ENCODE data around the gene ETDB. TPM values are rescaled to one million over a fixed set of nuclear protein-coding genes. Genes with fewer than 3 reads are reported as not detected.

The ETDB gene
- polyA plus RNA-seq, 4 donors, result not detected

GRCh38 chrX:135086197-135086854 is 34.0 kb downstream of the ETDB start:
- H3K9me3 ChIP-seq (ENCODE audit: control insufficient read depth in 2 of 2, insufficient read depth in 1 of 2, low read depth in 1 of 2, low read length in 1 of 2), result no peaks in the 10 kb centered on the region
- H3K27me3 ChIP-seq (ENCODE audit: control insufficient read depth in 3 of 3, insufficient read depth in 3 of 3, low read length in 3 of 3), result no peaks in the 10 kb centered on the region
- no peak overlapping the region for H3K4me3 ChIP-seq (ENCODE audit: low read depth in 1 of 3, low read length in 3 of 3)
- H3K36me3 ChIP-seq (ENCODE audit: control insufficient read depth in 3 of 3, insufficient read depth in 2 of 3, low read depth in 1 of 3, low read length in 3 of 3), result no peaks in the 10 kb centered on the region
- no peak for FAIRE-seq
- H3K27ac ChIP-seq (ENCODE audit: low read depth in 1 of 3, low read length in 2 of 3), result peak overlapping the region in 1 of 3 donors; percentile 33
- H3K4me1 ChIP-seq (ENCODE audit: control insufficient read depth in 3 of 3, insufficient read depth in 2 of 3, low read depth in 1 of 3, low read length in 2 of 3), result no peaks in the 10 kb centered on the region
- WGBS, 3 donors, result 4 to 7% (median 6%) methylated on average over 4 of the region's 4 CpGs
- DNase-seq, result peak; percentile 65 to 83

GRCh38 chrX:135081693-135082404 is 38.5 kb downstream of the ETDB start:
- Histone ChIP-seq H3K27me3 (ENCODE audit: control insufficient read depth in 3 of 3, insufficient read depth in 3 of 3, low read length in 3 of 3) (no peaks in the 10 kb centered on the region), H3K9me3 (ENCODE audit: control insufficient read depth in 2 of 2, insufficient read depth in 1 of 2, low read depth in 1 of 2, low read length in 1 of 2) (no peaks in the 10 kb centered on the region), H3K4me3 (ENCODE audit: low read depth in 1 of 3, low read length in 3 of 3) (no peak overlapping the region), H3K4me1 (ENCODE audit: control insufficient read depth in 3 of 3, insufficient read depth in 2 of 3, low read depth in 1 of 3, low read length in 2 of 3) (no peaks in the 10 kb centered on the region), H3K27ac (ENCODE audit: low read depth in 1 of 3, low read length in 2 of 3) (no peak overlapping the region), H3K36me3 (ENCODE audit: control insufficient read depth in 3 of 3, insufficient read depth in 2 of 3, low read depth in 1 of 3, low read length in 3 of 3) (no peaks in the 10 kb centered on the region)
- no peak for FAIRE-seq
- WGBS, 3 donors, result 34 to 66% (median 51%) methylated on average over 2 of the region's 2 CpGs
- DNase-seq, result no peak

Other genes starting within 250 kb of the ETDB start
- 10 to 100 TPM in 1 of 4 donors, 1 to 10 TPM in 3; 3.6 to 20.0 (median 7.7) TPM for gene MOSPD1, start 205.3 kb downstream of the ETDB start, polyA plus RNA-seq
- 1 to 10 TPM in 3 of 4 donors, not detected in 1; 2.1 to 5.8 (median 2.7) TPM for gene SMIM10, start 129.5 kb downstream of the ETDB start, polyA plus RNA-seq
- 1 to 10 TPM in 3 of 4 donors, not detected in 1; 1.6 to 4.5 (median 3.6) TPM for gene RTL8B, start 98.0 kb downstream of the ETDB start, polyA plus RNA-seq
- 10 to 100 TPM; 31.1 to 61.8 (median 48.9) TPM for gene RTL8C, start 88.2 kb downstream of the ETDB start, polyA plus RNA-seq
- gene RTL8A, start 68.4 kb downstream of the ETDB start, polyA plus RNA-seq, result 10 to 100 TPM; 49.1 to 91.2 (median 74.2) TPM
- gene SMIM10L2B, start 21.8 kb downstream of the ETDB start, polyA plus RNA-seq, result 1 to 10 TPM in 2 of 4 donors, under 1 TPM in 1, not detected in 1; 0.27 to 6.5 (median 1.6) TPM
- not detected for gene CT55, start 50.9 kb upstream of the ETDB start, polyA plus RNA-seq
- gene ETDA, start 131.5 kb upstream of the ETDB start, polyA plus RNA-seq, result not detected
- not detected for gene ETDC, start 189.0 kb upstream of the ETDB start, polyA plus RNA-seq
- 10 to 100 TPM in 1 of 4 donors, 1 to 10 TPM in 3; 5.7 to 12.6 (median 7.6) TPM for gene ZNF75D, start 223.6 kb upstream of the ETDB start, polyA plus RNA-seq
- gene ZNF449, start 224.3 kb upstream of the ETDB start, polyA plus RNA-seq, result 1 to 10 TPM in 3 of 4 donors, under 1 TPM in 1; 0.67 to 4.8 (median 1.1) TPM

Measured in small intestine (tissue), 7 donors.